ENCODE data around the gene RNF222. TPM values are rescaled to one million over a fixed set of nuclear protein-coding genes. Genes with fewer than 3 reads are reported as not detected.

Gene RNF222
- total RNA-seq, 1 experiment from 2014 or later = not detected

GRCh38 chr17:8345052-8345690, 52.5 kb downstream of the RNF222 start:
- DNase-seq (ENCODE audit: low read depth) = no peak

GRCh38 chr17:8341456-8341855, 56.2 kb downstream of the RNF222 start:
- no peak for DNase-seq (ENCODE audit: low read depth)

Other genes starting within 250 kb of the RNF222 start
- gene PER1, start 245.4 kb downstream of the RNF222 start, total RNA-seq (2014; rRNA removed; shearing (Covaris generic)) = 3.0 and 8.2 TPM in 2 replicates
- gene VAMP2, start 234.9 kb downstream of the RNF222 start, total RNA-seq (2014; rRNA removed; shearing (Covaris generic)) = 2.0 and 2.1 TPM in 2 replicates
- 53.3 and 64.7 TPM in 2 replicates for gene TMEM107, start 221.4 kb downstream of the RNF222 start, total RNA-seq (2014; rRNA removed; shearing (Covaris generic))
- gene BORCS6, start 207.6 kb downstream of the RNF222 start, total RNA-seq (2014; rRNA removed; shearing (Covaris generic)) = 3.0 and 5.9 TPM in 2 replicates
- 94.7 and 97.8 TPM in 2 replicates for gene AURKB, start 187.3 kb downstream of the RNF222 start, total RNA-seq (2014; rRNA removed; shearing (Covaris generic))
- gene CTC1, start 149.8 kb downstream of the RNF222 start, total RNA-seq (2014; rRNA removed; shearing (Covaris generic)) = 3.4 and 3.7 TPM in 2 replicates
- 10.5 and 16.8 TPM in 2 replicates for gene PFAS, start 148.5 kb downstream of the RNF222 start, total RNA-seq (2014; rRNA removed; shearing (Covaris generic))
- 10.7 and 14.9 TPM in 2 replicates for gene RANGRF, start 109.2 kb downstream of the RNF222 start, total RNA-seq (2014; rRNA removed; shearing (Covaris generic))
- gene SLC25A35, start 102.4 kb downstream of the RNF222 start, total RNA-seq (2014; rRNA removed; shearing (Covaris generic)) = 0.98 and 1.2 TPM in 2 replicates
- not detected in 2 replicates for gene ARHGEF15, start 87.6 kb downstream of the RNF222 start, total RNA-seq (2014; rRNA removed; shearing (Covaris generic))
- not detected in 2 replicates for gene ODF4, start 58.0 kb downstream of the RNF222 start, total RNA-seq (2014; rRNA removed; shearing (Covaris generic))
- gene RPL26, start 14.6 kb downstream of the RNF222 start, total RNA-seq (2014; rRNA removed; shearing (Covaris generic)) = 2,664 and 2,696 TPM in 2 replicates
- gene NDEL1, start 38.1 kb upstream of the RNF222 start, total RNA-seq (2014; rRNA removed; shearing (Covaris generic)) = 23.6 and 26.4 TPM in 2 replicates
- 18.8 and 21.9 TPM in 2 replicates for gene MYH10, start 232.9 kb upstream of the RNF222 start, total RNA-seq (2014; rRNA removed; shearing (Covaris generic))

Data from RPMI7951 (cell line).